Thyroid gland (tissue), 4 donors: ENCODE data around the gene SORCS2. TPM values are rescaled to one million over a fixed set of nuclear protein-coding genes. Genes with fewer than 3 reads are reported as not detected.

ENCODE experiments used
- DNase-seq, 2 donors: peaks; one replicate each; pipeline ENCODE4 v3.0.0-alpha.2; 2019
- H3K27ac ChIP-seq, 3 donors: fragments of 200-600 bp; sonication (generic); 1 replicate in 2 of 3; 2 replicates in 1 of 3; pipeline ENCODE4 v1.5.1; 2016 to 2019; ENCODE audit warnings: mild to moderate bottlenecking in 1 of 3, moderate library complexity in 1 of 3
- H3K27me3 ChIP-seq: fragments of 200-600 bp; sonication (generic); one replicate; pipeline ENCODE4 v1.5.1; 2019
- H3K36me3 ChIP-seq, 2 donors: fragments of 200-600 bp; sonication (generic); one replicate each; pipeline ENCODE4 v1.5.1; 2016 to 2019
- H3K4me1 ChIP-seq, 2 donors: fragments of 200-600 bp; sonication (generic); one replicate each; pipeline ENCODE4 v1.5.1; 2017 to 2019
- H3K4me3 ChIP-seq, 3 donors: fragments of 200-600 bp; sonication (generic); replicated peaks in 1 of 3; 1 replicate in 2 of 3; 2 replicates in 1 of 3; pipeline ENCODE4 v1.5.1; 2016; ENCODE audit warnings: mild to moderate bottlenecking in 1 of 3
- H3K9me3 ChIP-seq: fragments of 200-600 bp; sonication (generic); one replicate; pipeline ENCODE4 v1.5.1; 2017
- CTCF ChIP-seq, 6 experiments: fragments of 200-600 bp in 3 of 6; fragments of 450-650 bp in 3 of 6; sonication (generic) in 3 of 6; IDR thresholded peaks; one replicate each; pipeline ENCODE4 v1.5.1; 2016 to 2019; ENCODE audit warnings: antibody characterized with exemption in 6 of 6, mild to moderate bottlenecking in 2 of 6, inconsistent platforms in 1 of 6, moderate library complexity in 1 of 6
- POLR2A ChIP-seq, 2 donors: fragments of 450-650 bp; IDR thresholded peaks; one replicate each; pipeline ENCODE4 v1.6.1; 2017; ENCODE audit warnings: antibody characterized with exemption in 2 of 2, mild to moderate bottlenecking in 2 of 2, moderate library complexity in 1 of 2
- WGBS, 2 donors: methylation state at CpG; one replicate each; pipeline ENCODE4 v1.1.5; 2017; 5-methylcytosine and 5-hydroxymethylcytosine counted together
- intact Hi-C: fragments of 100-400 bp; cut with DNase I; formaldehyde crosslinking; loops from one replicate; pipeline ENCODE4 v1.15.1; 2023
- total RNA-seq, 4 donors: library from RNA; depleted of rRNA; stranded (reverse); fragments of >200 nt; gene quantifications; one replicate each; pipeline ENCODE4 v1.2.3, GENCODE V29; 2016

Gene SORCS2
- total RNA-seq, 4 donors from 2014 or later, result 1.7 to 13.6 (median 3.6) TPM

GRCh38 chr4:7629501-7630254 lies 437.3 kb downstream of the SORCS2 start:
- Histone ChIP-seq H3K27ac (no peak overlapping the region), H3K4me3 (no peak overlapping the region), H3K27me3 (no peaks in the 10 kb centered on the region), H3K36me3 (no peaks in the 10 kb centered on the region), H3K4me1 (no peaks in the 10 kb centered on the region), H3K9me3 (no peaks in the 10 kb centered on the region)
- WGBS, 2 donors, result 81 to 88% methylated on average over 13 of the region's 13 CpGs
- intact Hi-C loops, result no loop called here
- no peak for TF ChIP-seq POLR2A (IDR thresholded peaks at IDR 0.05)
- TF ChIP-seq CTCF (IDR thresholded peaks at IDR 0.05), result no peak
- no peak for DNase-seq

GRCh38 chr4:7630568-7631287 lies 438.4 kb downstream of the SORCS2 start:
- peak; percentile 77 to 79 for DNase-seq

GRCh38 chr4:7631288-7632014 lies 439.1 kb downstream of the SORCS2 start:
- WGBS, 2 donors, result 38 to 43% methylated on average over 9 to 10 of the region's 10 CpGs
- no peaks in the 10 kb centered on the region for H3K9me3 ChIP-seq
- TF ChIP-seq POLR2A (IDR thresholded peaks at IDR 0.05), result no peak
- H3K4me1 ChIP-seq, result no peaks in the 10 kb centered on the region
- intact Hi-C loops, result no loop called here
- H3K27me3 ChIP-seq, result no peaks in the 10 kb centered on the region
- no peaks in the 10 kb centered on the region for H3K36me3 ChIP-seq
- no peak overlapping the region for H3K27ac ChIP-seq
- H3K4me3 ChIP-seq, result no peak overlapping the region
- DNase-seq, result no peak

More at GRCh38 chr4:7630568-7631287, 438.4 kb downstream of the SORCS2 start:
- Histone ChIP-seq H3K4me1 (no peaks in the 10 kb centered on the region), H3K9me3 (no peaks in the 10 kb centered on the region), H3K27ac (no peak overlapping the region), H3K27me3 (no peaks in the 10 kb centered on the region), H3K36me3 (no peaks in the 10 kb centered on the region), H3K4me3 (no peak overlapping the region)
- 30 to 48% methylated on average over 12 to 17 of the region's 17 CpGs for WGBS, 2 donors
- TF ChIP-seq CTCF (IDR thresholded peaks at IDR 0.05) (no peak), POLR2A (IDR thresholded peaks at IDR 0.05) (no peak)
- intact Hi-C loops, result no loop called here

- intact Hi-C loops, result no loop called here
- Histone ChIP-seq H3K27ac (no peak overlapping the region), H3K4me1 (no peaks in the 10 kb centered on the region), H3K4me3 (no peak overlapping the region), H3K27me3 (no peaks in the 10 kb centered on the region), H3K36me3 (no peaks in the 10 kb centered on the region), H3K9me3 (no peaks in the 10 kb centered on the region)
- TF ChIP-seq CTCF (IDR thresholded peaks at IDR 0.05), result no peak
- WGBS, 2 donors, result 67 to 68% methylated on average over 12 of the region's 12 CpGs
- DNase-seq, result no peak
Measured at GRCh38 chr4:7632341-7632740, 440.0 kb downstream of the SORCS2 start.

- H3K27ac ChIP-seq, result no peak overlapping the region
Measured at GRCh38 chr4:7632971-7633370, 440.6 kb downstream of the SORCS2 start.

More at GRCh38 chr4:7632971-7633370, 440.6 kb downstream of the SORCS2 start:
- H3K4me1 ChIP-seq, result no peaks in the 10 kb centered on the region
- WGBS, 2 donors, result 75 to 81% methylated on average over 4 to 5 of the region's 5 CpGs
- H3K27me3 ChIP-seq, result no peaks in the 10 kb centered on the region
- DNase-seq, result no peak
- H3K36me3 ChIP-seq, result no peaks in the 10 kb centered on the region
- H3K4me3 ChIP-seq, result no peak overlapping the region
- no peaks in the 10 kb centered on the region for H3K9me3 ChIP-seq
- no peak for TF ChIP-seq POLR2A (IDR thresholded peaks at IDR 0.05)
- no peak for TF ChIP-seq CTCF (IDR thresholded peaks at IDR 0.05)
- intact Hi-C loops, result no loop called here
